ENCODE results near the gene TET3. TPM values are rescaled to one million over a fixed set of nuclear protein-coding genes. Genes with fewer than 3 reads are reported as not detected.

Gene TET3
- total and polyA plus RNA-seq, 2 of the 8 experiments (the other 6 are each of a cell fraction or from before 2014, with no cell fraction given) = 4.5 to 21.1 TPM

DNA sequence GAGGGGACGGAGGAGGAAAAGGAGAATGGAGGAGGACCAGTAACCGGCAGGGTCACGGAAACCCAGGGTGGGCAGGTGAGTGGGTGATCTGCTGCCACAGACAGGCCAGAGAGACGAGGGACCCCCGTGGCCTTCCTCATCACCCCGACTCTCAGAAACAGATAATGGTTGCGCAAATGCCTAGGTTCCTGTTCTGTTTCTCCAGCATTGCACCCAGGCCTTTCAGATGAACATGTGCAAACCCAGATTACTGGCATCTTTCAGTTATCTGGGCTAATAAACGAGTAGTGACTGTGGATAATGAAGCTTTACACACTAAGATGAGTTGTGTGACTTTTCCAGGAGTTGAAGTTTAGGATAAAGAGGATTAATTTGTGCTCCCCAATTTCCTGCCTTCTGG lies 46.5 kb downstream of the TET3 start (continued):
- TF ChIP-seq, protein P1, sequence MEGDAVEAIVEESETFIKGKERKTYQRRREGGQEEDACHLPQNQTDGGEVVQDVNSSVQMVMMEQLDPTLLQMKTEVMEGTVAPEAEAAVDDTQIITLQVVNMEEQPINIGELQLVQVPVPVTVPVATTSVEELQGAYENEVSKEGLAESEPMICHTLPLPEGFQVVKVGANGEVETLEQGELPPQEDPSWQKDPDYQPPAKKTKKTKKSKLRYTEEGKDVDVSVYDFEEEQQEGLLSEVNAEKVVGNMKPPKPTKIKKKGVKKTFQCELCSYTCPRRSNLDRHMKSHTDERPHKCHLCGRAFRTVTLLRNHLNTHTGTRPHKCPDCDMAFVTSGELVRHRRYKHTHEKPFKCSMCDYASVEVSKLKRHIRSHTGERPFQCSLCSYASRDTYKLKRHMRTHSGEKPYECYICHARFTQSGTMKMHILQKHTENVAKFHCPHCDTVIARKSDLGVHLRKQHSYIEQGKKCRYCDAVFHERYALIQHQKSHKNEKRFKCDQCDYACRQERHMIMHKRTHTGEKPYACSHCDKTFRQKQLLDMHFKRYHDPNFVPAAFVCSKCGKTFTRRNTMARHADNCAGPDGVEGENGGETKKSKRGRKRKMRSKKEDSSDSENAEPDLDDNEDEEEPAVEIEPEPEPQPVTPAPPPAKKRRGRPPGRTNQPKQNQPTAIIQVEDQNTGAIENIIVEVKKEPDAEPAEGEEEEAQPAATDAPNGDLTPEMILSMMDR (IDR thresholded peaks at IDR 0.05; ENCODE audit: control extremely low read depth in 1 of 3, insufficient read depth in 1 of 3, low read depth in 1 of 3, low read length in 3 of 3) = no peak

Measured in H1 (cell line).